GM18868 (cell line): ENCODE data around the gene MAP2K3.

ENCODE experiments used
- ATAC-seq: cut with Tn5 transposase; IDR thresholded peaks from one replicate; pipeline ENCODE4 v1.9.1; 2021; ENCODE audit warnings: mild to moderate bottlenecking, moderate library complexity; ENCODE audit not compliant: unreplicated experiment

MAP2K3 gene

DNA sequence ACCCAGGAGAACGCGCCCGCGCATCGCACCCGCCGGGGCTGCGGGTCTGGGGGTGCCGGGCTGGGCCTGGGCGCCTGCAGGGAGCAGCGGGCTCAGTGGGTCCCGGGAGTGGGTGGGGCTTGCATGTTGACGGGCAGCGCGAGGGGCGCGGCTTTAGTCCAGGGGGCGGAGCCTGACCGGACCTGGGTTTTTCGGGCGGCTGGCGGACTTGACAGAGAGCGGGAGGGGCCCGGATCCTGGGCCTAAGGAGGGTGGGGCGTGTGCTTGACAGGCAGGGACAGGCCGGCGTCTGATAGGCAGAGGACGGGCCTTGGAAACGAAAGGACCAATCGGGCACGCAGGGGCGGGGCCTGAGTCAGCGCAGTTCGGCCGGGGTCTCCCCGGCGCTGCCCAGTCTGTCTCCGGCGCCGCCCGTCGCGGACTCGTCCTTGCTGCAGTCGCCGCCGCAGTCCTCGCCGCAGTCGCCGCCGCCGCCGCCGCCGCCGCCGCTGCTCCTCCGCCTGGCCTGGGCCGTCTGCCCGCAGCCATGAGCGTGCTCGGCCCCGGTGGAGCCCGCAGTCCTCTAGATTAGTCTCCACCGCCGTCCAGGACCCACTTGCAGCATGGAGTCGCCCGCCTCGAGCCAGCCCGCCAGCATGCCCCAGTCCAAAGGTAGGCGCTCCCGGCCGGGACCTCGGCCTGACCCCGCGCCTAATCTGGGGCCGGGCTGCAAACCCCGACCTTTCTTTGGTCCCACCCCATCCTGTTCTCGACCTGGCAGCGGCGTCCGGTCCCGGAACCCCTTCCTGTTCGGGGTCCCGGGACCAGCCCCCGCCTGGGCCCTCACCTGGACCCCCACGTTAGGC lies at the start of gene MAP2K3:
Gene MAP2K3 (plus strand): TSS at position 393 of the 845 bp plus-strand sequence. CDS start 210 bp downstream, at position 603.
- peak; percentile 78 for ATAC-seq

DNA sequence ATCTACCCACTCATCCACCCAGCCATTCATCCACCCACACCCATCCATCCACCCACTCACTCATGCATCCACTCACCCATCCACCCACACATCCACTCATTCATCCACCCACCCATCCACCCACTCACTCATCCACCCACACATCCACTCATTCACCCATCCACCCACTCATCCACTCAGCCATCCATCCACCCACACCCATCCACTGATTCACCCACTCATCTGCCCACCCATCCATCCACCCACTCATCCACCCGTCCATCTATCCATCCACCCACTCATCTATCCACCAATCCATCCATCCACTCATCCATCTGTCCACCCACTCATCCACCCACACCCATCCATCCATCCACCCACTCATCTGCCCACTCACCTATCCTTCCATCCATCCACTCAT lies 48.6 kb upstream of the MAP2K3 start:
- ATAC-seq: no peak

GRCh38 chr17:21239680-21240368 lies 44.7 kb upstream of the MAP2K3 start:
- ATAC-seq: peak; percentile 72

DNA sequence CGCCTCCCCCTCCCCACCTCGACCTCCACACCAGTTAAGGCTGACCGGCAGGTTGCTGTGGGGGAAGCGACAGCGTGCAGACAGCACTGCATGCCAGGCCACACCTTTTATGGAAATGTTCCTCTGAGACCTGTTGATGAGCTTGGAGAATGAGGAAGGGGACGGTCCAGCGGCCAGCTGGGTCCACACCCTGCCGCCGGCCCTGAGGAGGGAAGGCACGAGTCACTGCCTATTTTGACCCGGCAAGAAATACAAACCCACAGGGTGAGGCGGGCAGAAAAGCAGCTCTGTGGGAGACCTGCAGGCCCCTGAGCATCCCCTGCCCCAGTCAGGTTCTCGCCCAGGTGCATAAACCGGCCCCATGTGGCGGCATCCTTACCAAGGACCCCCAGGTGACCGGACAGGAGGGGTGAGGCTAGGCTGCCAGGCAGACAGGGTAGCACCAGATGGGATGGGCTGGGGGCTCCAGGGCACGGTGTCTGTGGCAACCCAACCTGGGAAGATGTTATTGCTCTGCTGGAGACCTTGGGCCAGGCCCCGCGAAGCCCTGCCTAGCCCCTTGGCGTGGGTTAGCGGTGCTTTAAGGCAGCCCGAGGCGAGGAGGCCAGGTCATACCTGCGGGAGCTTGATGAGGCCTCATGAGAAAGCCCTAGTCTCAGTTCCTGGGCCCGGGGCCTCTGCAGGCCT lies 44.0 kb upstream of the MAP2K3 start:
- no peak for ATAC-seq

DNA sequence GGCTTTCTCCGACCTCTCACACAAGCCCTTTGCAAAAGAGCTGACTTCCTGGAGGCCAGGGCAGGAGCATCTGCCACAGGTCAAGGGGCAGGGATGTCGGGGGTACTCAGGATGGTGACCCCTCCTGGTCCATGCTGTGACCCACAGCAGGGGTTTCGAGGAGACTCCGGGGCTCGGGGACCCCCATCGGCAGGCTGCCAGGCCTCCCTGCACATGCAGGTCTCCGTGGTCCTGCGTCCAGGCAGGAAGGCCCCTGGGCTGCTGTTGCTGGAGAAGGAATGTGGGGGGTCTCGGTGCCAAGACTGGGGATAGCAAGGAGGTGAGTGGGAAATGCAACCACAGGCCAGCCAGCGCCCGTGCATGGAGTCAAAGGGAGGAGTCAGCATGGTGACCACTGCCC lies 42.9 kb upstream of the MAP2K3 start:
- no peak for ATAC-seq

DNA sequence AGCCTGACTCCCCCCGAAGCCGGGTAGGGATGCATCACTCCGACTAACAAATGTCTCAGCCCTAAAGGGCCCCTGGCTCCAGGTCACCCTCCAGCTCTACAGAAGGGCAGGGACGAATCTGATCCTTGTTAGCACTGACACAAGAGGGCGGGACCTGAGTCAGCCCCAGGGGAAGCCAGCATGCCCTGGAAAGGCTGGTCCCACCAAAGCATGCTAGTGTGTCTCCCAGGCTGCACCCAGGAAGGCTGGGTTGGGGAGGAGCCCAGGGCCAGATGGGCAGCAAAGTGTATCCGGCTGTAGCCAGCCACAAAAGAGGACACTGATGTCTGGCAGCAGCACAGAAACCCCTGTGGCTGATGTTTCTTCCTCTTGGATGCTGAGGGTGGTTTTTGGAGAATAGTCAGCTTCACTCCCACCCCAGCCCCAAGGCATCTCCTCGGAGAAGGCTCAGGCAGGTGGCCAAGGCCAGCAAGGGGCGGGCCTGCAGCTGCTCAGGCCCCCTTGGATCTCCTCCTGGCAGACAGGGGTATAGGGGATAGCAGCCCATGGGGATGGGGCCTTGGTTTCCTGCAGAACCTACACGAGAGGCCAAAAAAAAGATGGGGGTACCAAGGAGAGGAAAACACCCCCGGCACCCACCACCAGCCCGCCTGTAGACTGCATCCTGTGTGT lies 42.3 kb upstream of the MAP2K3 start:
- no peak for ATAC-seq

- no peak for ATAC-seq
These were observed 41.6 kb upstream of the MAP2K3 start for GRCh38 chr17:21242780-21243515.

DNA sequence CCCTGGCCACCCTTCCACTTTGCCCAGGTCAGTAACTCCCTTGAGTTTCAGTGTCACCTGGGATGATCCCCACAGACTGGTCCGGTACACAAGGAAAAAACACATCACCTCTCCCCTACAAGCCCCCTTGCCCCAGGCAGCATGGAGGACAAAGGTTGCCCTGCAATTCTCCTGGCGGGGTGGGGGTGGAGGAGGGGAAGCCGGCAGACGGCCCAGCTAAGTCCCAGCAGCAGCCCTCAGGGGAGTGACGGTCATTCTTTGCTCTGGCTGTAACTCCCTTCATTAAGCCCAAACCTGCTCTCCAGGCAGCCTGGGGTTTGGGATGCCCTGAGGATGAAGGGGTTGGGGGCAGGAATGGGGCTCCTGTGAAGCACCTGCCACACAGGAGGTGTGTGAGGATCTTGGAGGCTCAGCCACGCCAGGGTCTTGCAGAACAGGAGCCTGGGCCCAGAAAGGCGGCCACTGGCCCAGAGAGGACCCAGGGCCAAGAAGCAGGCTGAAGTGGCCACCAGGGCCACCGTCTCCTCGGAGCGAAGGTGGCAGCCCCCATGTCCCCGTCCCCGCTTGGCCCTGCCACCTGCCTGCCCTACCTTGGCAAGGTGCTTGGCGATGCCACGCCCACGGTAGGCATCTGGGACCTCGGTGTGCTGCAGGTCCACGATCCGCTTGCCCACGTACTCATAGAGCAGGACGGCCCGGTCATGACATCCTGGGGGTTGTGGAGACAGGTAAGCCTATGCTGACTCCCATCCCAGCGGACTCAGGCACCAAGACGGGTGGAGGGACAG lies 40.8 kb upstream of the MAP2K3 start:
- ATAC-seq: no peak

DNA sequence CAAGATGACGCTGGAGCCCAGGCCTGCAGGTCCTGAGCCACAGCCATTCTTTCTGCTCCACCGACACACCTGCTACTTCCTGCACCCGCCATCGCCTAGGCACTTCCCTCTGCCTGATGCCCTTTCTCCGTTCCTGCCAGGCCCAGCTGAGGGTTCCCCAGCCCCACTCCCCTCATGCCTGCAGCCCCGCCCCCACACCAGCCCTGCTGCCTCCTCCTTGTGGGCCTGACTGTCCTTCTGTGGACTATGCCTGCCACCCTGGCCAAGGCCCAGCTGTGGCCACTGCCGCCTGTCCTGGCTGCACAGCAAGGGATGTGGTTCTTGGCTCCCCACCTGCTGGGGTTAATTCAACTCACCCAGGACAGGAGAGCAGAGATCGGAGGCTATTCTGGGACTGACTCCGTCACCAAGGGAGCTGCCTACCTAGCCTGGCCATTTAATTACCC lies 38.8 kb upstream of the MAP2K3 start:
- ATAC-seq: no peak

GRCh38 chr17:21246698-21247097 lies 37.8 kb upstream of the MAP2K3 start:
- no peak for ATAC-seq

DNA sequence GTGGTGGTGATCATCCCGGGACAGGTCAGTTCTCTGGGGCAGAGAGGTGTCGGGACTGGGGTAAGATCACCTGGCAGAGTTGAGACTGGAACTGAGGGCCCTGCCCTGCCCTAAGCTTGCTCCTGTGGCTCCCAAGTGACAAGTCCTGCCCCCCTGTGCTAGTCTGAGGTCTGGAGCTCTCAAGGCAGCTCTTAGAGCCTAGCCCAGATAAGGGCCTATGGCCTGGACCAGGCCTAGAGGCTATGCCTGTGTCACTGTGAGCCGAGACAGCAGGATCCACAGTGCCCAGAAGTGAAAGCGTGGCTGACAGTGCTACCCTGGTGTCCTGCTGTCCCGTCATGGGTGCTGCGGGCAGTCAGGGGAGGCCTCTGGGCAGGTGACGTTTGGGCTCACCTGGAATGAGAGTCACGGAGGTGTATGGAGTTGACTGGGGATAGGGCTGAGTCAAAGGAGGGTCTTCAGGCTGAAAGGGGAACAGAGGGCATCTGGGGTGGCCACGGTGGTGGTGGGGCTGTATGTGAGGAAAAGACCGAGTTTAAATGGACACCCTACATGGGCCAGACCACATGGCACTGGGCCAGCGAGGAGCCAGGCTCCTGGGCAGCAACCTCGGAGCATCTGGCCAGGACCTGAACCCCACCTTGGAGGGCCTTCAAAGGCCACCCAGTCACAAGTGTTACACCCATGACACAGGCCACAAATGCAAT lies 36.8 kb upstream of the MAP2K3 start:
- ATAC-seq: no peak

GRCh38 chr17:21248500-21248899 lies 36.0 kb upstream of the MAP2K3 start:
- ATAC-seq: no peak

DNA sequence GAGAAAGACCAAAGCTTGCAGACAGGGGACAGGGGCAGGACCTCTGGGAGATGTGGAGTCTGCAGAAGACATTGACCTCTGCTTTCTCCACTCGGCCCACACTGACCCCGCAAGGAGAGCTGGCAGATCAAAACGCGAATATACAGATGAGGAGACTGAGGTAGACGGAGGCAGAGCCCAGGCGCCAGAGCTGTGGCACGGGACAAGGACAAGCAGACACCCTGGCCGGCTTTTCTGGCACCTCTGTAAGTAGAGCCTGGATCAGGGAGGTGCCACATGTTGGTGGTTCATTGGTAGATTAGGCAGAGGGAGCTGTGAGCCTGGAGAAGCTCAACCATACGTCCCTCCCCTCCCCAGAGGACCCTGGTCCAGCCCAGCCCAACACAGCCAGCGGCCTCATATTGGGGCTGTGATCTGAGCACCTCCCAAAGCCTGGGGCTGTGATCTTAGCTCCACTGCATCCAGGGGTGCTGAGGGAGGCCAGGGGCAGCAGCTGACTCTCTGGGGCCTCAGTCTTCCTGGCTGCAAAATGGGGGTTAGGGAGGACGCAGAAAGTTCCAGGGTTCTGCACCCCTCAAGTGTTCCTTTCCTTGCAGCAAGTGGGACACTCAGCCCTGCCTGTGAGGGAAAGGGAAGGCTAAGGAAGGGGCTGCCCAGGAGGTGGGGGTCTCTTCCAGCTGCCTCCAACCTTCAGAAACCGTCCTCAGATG lies 35.3 kb upstream of the MAP2K3 start:
- ATAC-seq: no peak

GRCh38 chr17:21249920-21250703 lies 34.4 kb upstream of the MAP2K3 start:
- ATAC-seq: no peak

DNA sequence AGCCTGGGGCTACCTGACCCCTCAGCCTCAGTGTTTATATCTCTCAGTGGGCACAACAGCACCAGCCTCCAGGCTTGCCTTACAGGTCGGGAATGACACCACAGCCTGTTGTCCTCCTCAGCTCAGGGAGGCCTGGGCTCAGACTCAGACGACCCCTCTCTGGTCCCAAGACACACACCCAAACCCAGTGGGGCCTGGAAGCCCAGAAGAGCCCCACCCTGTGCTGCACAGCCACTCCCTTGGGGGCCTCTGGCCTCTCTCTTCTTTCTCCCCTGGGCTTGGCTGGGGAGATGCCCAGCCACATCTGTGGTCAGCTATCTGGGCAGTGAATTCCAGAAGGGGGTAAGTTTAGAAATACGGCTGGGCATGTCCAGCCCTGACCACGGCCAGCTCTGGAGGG lies 33.7 kb upstream of the MAP2K3 start:
- no peak for ATAC-seq

DNA sequence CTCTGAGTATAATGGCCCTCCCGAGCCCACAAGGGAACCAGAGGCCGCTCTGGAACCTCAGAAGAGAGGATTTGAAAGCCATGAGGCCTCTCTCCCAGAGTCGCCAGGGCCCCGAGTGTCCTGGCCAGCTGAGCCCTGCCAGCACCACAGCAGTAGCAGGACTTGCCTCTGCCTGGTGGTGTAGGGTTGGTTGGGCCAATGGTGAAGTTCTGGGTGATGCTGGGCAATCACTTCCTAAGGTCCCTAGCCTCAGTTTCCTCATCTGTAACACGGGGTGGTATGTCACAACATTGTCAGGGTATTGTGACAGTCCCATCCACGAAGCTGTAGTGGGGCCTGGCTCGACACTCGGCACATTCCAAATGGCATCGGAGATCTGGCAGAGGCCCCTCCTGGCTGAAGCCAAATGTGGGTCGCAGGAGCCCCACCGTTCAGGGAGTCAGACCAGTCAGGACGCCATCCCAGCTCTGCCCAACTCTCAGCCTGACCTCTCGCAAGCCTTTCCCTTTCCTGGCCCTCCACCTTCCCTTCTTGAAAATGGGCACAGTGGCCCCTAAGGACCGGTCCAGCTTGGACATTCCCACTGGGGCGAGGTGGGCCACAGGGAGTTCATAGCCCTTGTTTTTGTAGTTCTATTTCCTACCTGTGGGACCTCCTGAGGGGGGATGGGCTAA lies 33.0 kb upstream of the MAP2K3 start:
- no peak for ATAC-seq

GRCh38 chr17:21252289-21252795 lies 32.2 kb upstream of the MAP2K3 start:
- no peak for ATAC-seq
